GM12892 (cell line): ENCODE results near the gene ESF1. TPM values are rescaled to one million over a fixed set of nuclear protein-coding genes. Genes with fewer than 3 reads are reported as not detected.

Experiments
- DNase-seq: peaks from one replicate; pipeline ENCODE4 v3.0.0; 2011; ENCODE audit not compliant: insufficient read length
- FAIRE-seq: peaks from 2 replicates; lab custom pipeline; 2011; peaks lifted over from hg19 to GRCh38; lab: Jason Lieb, UNC
- POLR2A ChIP-seq: IDR thresholded peaks from 2 replicates; pipeline ENCODE4 v1.6.1; 2011; ENCODE audit warnings: low read depth, low read length, control low read depth
- POLR2AphosphoS5 ChIP-seq: IDR thresholded peaks from 2 replicates; pipeline ENCODE4 v1.6.1; 2011; ENCODE audit warnings: low read depth, low read length, control low read depth
- TAF1 ChIP-seq: IDR thresholded peaks from 2 replicates; pipeline ENCODE4 v1.6.1; 2011; ENCODE audit warnings: low read depth, mild to moderate bottlenecking, control low read depth, low read length, borderline replicate concordance
- polyA plus RNA-seq: library from polyadenylated mRNA; unstranded; fragments of >200 nt; gene quantifications from one replicate; pipeline ENCODE4 v1.2.1, GENCODE V29; 2012; ENCODE audit warnings: missing spikeins, inconsistent platforms; ENCODE audit not compliant: missing spikeins

ESF1 gene
- polyA plus RNA-seq, result 19.8 TPM

- DNase-seq (peak; percentile 78), FAIRE-seq (peak; percentile 96)
- TF ChIP-seq POLR2AphosphoS5, result no peak
- peak; percentile 56; the same call in 1 of the 2 replicates for TF ChIP-seq POLR2A
- TF ChIP-seq TAF1, result peak; percentile 76; the same call in 1 of the 2 replicates
These were observed at the start of gene ESF1, which contains the start of gene NDUFAF5 for GRCh38 chr20:13784893-13785715. ESF1 (minus strand) TSS chr20:13784919; CDS start chr20:13783140, 1,779 bp downstream. NDUFAF5 (plus strand) TSS chr20:13785028; CDS start chr20:13785069, 41 bp downstream.

- no peak for DNase-seq
- FAIRE-seq, result no peak
- TF ChIP-seq POLR2A (no peak), POLR2AphosphoS5 (no peak), TAF1 (no peak)
These were observed 46.8 kb upstream of the ESF1 start for GRCh38 chr20:13831476-13831875.

GRCh38 chr20:13825465-13825864, 40.7 kb upstream of the ESF1 start:
- FAIRE-seq (no peak), DNase-seq (no peak)
- TF ChIP-seq POLR2A, result no peak
- TF ChIP-seq TAF1, result no peak
- TF ChIP-seq POLR2AphosphoS5, result no peak

- no peak for FAIRE-seq
These were observed 39.7 kb upstream of the ESF1 start for GRCh38 chr20:13824459-13824858.

GRCh38 chr20:13822459-13822858, 37.7 kb upstream of the ESF1 start:
- DNase-seq (no peak), FAIRE-seq (no peak)
- TF ChIP-seq POLR2A (no peak), POLR2AphosphoS5 (no peak), TAF1 (no peak)

More at GRCh38 chr20:13824459-13824858, 39.7 kb upstream of the ESF1 start:
- DNase-seq, result no peak
- TF ChIP-seq POLR2A (no peak), POLR2AphosphoS5 (no peak), TAF1 (no peak)

- no peak for TF ChIP-seq TAF1
- no peak for TF ChIP-seq POLR2AphosphoS5
- no peak for TF ChIP-seq POLR2A
- no peak for DNase-seq
- FAIRE-seq, result no peak
These were observed 37.2 kb upstream of the ESF1 start for GRCh38 chr20:13821876-13822275.

- no peak for DNase-seq
- TF ChIP-seq POLR2AphosphoS5, result no peak
- TF ChIP-seq TAF1, result no peak
- TF ChIP-seq POLR2A, result no peak
- FAIRE-seq, result no peak
These were observed 35.3 kb upstream of the ESF1 start for GRCh38 chr20:13819885-13820645.

- DNase-seq, result no peak
- no peak for FAIRE-seq
- TF ChIP-seq POLR2A, result no peak
- no peak for TF ChIP-seq POLR2AphosphoS5
- TF ChIP-seq TAF1, result no peak
These were observed 32.6 kb upstream of the ESF1 start for GRCh38 chr20:13817342-13817741.

- no peak for FAIRE-seq
- TF ChIP-seq TAF1, result no peak
- TF ChIP-seq POLR2A, result no peak
- no peak for TF ChIP-seq POLR2AphosphoS5
- DNase-seq, result no peak
These were observed 32.0 kb upstream of the ESF1 start for GRCh38 chr20:13816757-13817156.

- DNase-seq (no peak), FAIRE-seq (no peak)
- TF ChIP-seq TAF1 (no peak), POLR2AphosphoS5 (no peak), POLR2A (no peak)
These were observed 30.0 kb upstream of the ESF1 start for GRCh38 chr20:13814672-13815071.

- no peak for DNase-seq
- no peak for FAIRE-seq
- no peak for TF ChIP-seq POLR2A
- no peak for TF ChIP-seq POLR2AphosphoS5
- no peak for TF ChIP-seq TAF1
These were observed 29.2 kb upstream of the ESF1 start for GRCh38 chr20:13813910-13814309.
